ENCODE data around the gene PLEKHA5.
"Not testable (repeated sequence)": the region's sequence is repeated elsewhere in the genome, so short reads cannot be mapped to it uniquely, and the experiment has no call there.

Gene PLEKHA5

GRCh38 chr12:19285793-19286448 is 156.4 kb downstream of the PLEKHA5 start:
- no peak for DNase-seq

- DNase-seq = no peak
Observed at GRCh38 chr12:19287302-19287701, 157.8 kb downstream of the PLEKHA5 start.

- no peak for DNase-seq
Observed at GRCh38 chr12:19288161-19288560, 158.6 kb downstream of the PLEKHA5 start.

GRCh38 chr12:19288603-19289244 is 159.2 kb downstream of the PLEKHA5 start:
- DNase-seq = peak; percentile 60

- DNase-seq = no peak
Observed at GRCh38 chr12:19298836-19299605, 169.5 kb downstream of the PLEKHA5 start.

- DNase-seq = no peak
Observed at GRCh38 chr12:19299765-19300164, 170.2 kb downstream of the PLEKHA5 start.

- DNase-seq = no peak
Observed at GRCh38 chr12:19301223-19301622, 171.7 kb downstream of the PLEKHA5 start.

- DNase-seq = no peak
Observed at GRCh38 chr12:19301688-19302087, 172.2 kb downstream of the PLEKHA5 start.

GRCh38 chr12:19302100-19302640 is 172.6 kb downstream of the PLEKHA5 start:
- no peak for DNase-seq

GRCh38 chr12:19303496-19303895 is 174.0 kb downstream of the PLEKHA5 start:
- no peak for DNase-seq

GRCh38 chr12:19304149-19304750 is 174.7 kb downstream of the PLEKHA5 start:
- DNase-seq = no peak

- DNase-seq = not testable (repeated sequence)
Observed at GRCh38 chr12:19305621-19306020, 176.1 kb downstream of the PLEKHA5 start.

- no peak for DNase-seq
Observed at GRCh38 chr12:19306366-19306765, 176.8 kb downstream of the PLEKHA5 start.

- DNase-seq = no peak
Observed at GRCh38 chr12:19307451-19307850, 177.9 kb downstream of the PLEKHA5 start.

GRCh38 chr12:19311165-19311564 is 181.6 kb downstream of the PLEKHA5 start:
- DNase-seq = no peak

GRCh38 chr12:19312637-19313036 is 183.1 kb downstream of the PLEKHA5 start:
- DNase-seq = no peak

- DNase-seq = peak; percentile 12
Observed at GRCh38 chr12:19316425-19316824, 186.9 kb downstream of the PLEKHA5 start.

GRCh38 chr12:19322376-19322775 is 192.8 kb downstream of the PLEKHA5 start:
- DNase-seq = no peak

GRCh38 chr12:19323805-19324204 is 194.3 kb downstream of the PLEKHA5 start:
- no peak for DNase-seq

GRCh38 chr12:19326102-19326501 is 196.6 kb downstream of the PLEKHA5 start:
- no peak for DNase-seq

GRCh38 chr12:19332196-19332595 is 202.7 kb downstream of the PLEKHA5 start:
- DNase-seq = no peak

- DNase-seq = no peak
Observed at GRCh38 chr12:19338405-19338804, 208.9 kb downstream of the PLEKHA5 start.

- DNase-seq = not testable (repeated sequence)
Observed at GRCh38 chr12:19350850-19351249, 221.3 kb downstream of the PLEKHA5 start.
